NT2/D1 (cell line): Measurements from ENCODE around the gene ATP6AP1.

Experiments
- YY1 ChIP-seq: IDR thresholded peaks from 2 replicates; pipeline ENCODE4 v1.6.1; 2011; ENCODE audit not compliant: insufficient read length, insufficient read depth
- ZNF274 ChIP-seq: IDR thresholded peaks from 2 replicates; pipeline ENCODE4 v1.6.1; 2011; ENCODE audit warnings: mild to moderate bottlenecking, low read depth, low read length

- TF ChIP-seq YY1 (no peak), ZNF274 (no peak)
These were observed 52.7 kb downstream of the ATP6AP1 start for GRCh38 chrX:154481195-154481594.
